Measurements from ENCODE around the gene TNFRSF19. TPM values are rescaled to one million over a fixed set of nuclear protein-coding genes. Genes with fewer than 3 reads are reported as not detected.

The TNFRSF19 gene
- total RNA-seq, 2 experiments from 2014 or later = not detected

GRCh38 chr13:23618341-23618740 lies 48.1 kb downstream of the TNFRSF19 start:
- DNase-seq (no peak), ATAC-seq (ENCODE audit: poor library complexity) (no peak)
- H3K36me3 ChIP-seq (ENCODE audit: insufficient read depth, low read length) = no peaks in the 10 kb centered on the region
- ChIA-PET CTCF (no interaction called here), POLR2A (no interaction called here)
- intact Hi-C loops (cut with DNase I, micrococcal nuclease) = no loop called here
- H3K4me1 Mint-ChIP-seq (ENCODE audit: low read depth) = no peaks in the 10 kb centered on the region
- peaks cover 12% of the 10 kb centered on the region for H3K27me3 Mint-ChIP-seq
- H3K9me3 ChIP-seq (ENCODE audit: control insufficient read depth in 1 of 2, insufficient read depth in 1 of 2, low read length in 2 of 2) = no peaks in the 10 kb centered on the region
- H3K4me1 ChIP-seq (ENCODE audit: insufficient read depth, low read length) = no peaks in the 10 kb centered on the region
- H3K27me3 ChIP-seq (ENCODE audit: control insufficient read depth in 1 of 2, insufficient read depth in 2 of 2, low read length in 2 of 2) = peaks cover 0 to 14% of the 10 kb centered on the region in 2 experiments
- TF ChIP-seq CTCF (IDR thresholded peaks at IDR 0.05) = no peak
- no peak overlapping the region for H3K4me3 ChIP-seq (ENCODE audit: low read length)
- H3K27ac Mint-ChIP-seq = no peak overlapping the region
- no peak overlapping the region for H3K4me3 Mint-ChIP-seq
- H3K36me3 Mint-ChIP-seq (ENCODE audit: low read depth) = no peaks in the 10 kb centered on the region
- H3K9me3 Mint-ChIP-seq = no peaks in the 10 kb centered on the region
- H3K27ac ChIP-seq (ENCODE audit: low read depth in 1 of 2, low read length in 2 of 2) = no peak overlapping the region

- Mint-ChIP-seq H3K4me3 (no peak overlapping the region), H3K4me1 (ENCODE audit: low read depth) (no peaks in the 10 kb centered on the region), H3K27ac (no peak overlapping the region), H3K9me3 (peaks cover 2% of the 10 kb centered on the region), H3K36me3 (ENCODE audit: low read depth) (no peaks in the 10 kb centered on the region), H3K27me3 (peaks cover 4% of the 10 kb centered on the region)
- ChIA-PET POLR2A (no interaction called here), CTCF (no interaction called here)
- no peaks in the 10 kb centered on the region for H3K9me3 ChIP-seq (ENCODE audit: control insufficient read depth in 1 of 2, insufficient read depth in 1 of 2, low read length in 2 of 2)
- peaks cover 0 to 14% of the 10 kb centered on the region in 2 experiments for H3K27me3 ChIP-seq (ENCODE audit: control insufficient read depth in 1 of 2, insufficient read depth in 2 of 2, low read length in 2 of 2)
- H3K36me3 ChIP-seq (ENCODE audit: insufficient read depth, low read length) = no peaks in the 10 kb centered on the region
- no peak for DNase-seq
- no peak overlapping the region for H3K4me3 ChIP-seq (ENCODE audit: low read length)
- intact Hi-C loops (cut with DNase I, micrococcal nuclease) = no loop called here
- no peak for ATAC-seq (ENCODE audit: poor library complexity)
- no peaks in the 10 kb centered on the region for H3K4me1 ChIP-seq (ENCODE audit: insufficient read depth, low read length)
- no peak overlapping the region for H3K27ac ChIP-seq (ENCODE audit: low read depth in 1 of 2, low read length in 2 of 2)
- TF ChIP-seq CTCF (IDR thresholded peaks at IDR 0.05) = no peak
These were observed 49.0 kb downstream of the TNFRSF19 start for GRCh38 chr13:23619068-23619855.

- DNase-seq (no peak), ATAC-seq (ENCODE audit: poor library complexity) (no peak)
- TF ChIP-seq CTCF (IDR thresholded peaks at IDR 0.05) = no peak
- H3K9me3 ChIP-seq (ENCODE audit: control insufficient read depth in 1 of 2, insufficient read depth in 1 of 2, low read length in 2 of 2) = no peaks in the 10 kb centered on the region
- Mint-ChIP-seq H3K4me3 (no peak overlapping the region), H3K36me3 (ENCODE audit: low read depth) (no peaks in the 10 kb centered on the region), H3K4me1 (ENCODE audit: low read depth) (no peaks in the 10 kb centered on the region), H3K9me3 (peaks cover 2% of the 10 kb centered on the region), H3K27me3 (peaks cover 3% of the 10 kb centered on the region), H3K27ac (no peak overlapping the region)
- POLR2A ChIA-PET = no interaction called here
- CTCF ChIA-PET = no interaction called here
- no peak overlapping the region for H3K4me3 ChIP-seq (ENCODE audit: low read length)
- intact Hi-C loops (cut with DNase I, micrococcal nuclease) = no loop called here
- peaks cover 0 to 14% of the 10 kb centered on the region in 2 experiments for H3K27me3 ChIP-seq (ENCODE audit: control insufficient read depth in 1 of 2, insufficient read depth in 2 of 2, low read length in 2 of 2)
- H3K27ac ChIP-seq (ENCODE audit: low read depth in 1 of 2, low read length in 2 of 2) = no peak overlapping the region
- no peaks in the 10 kb centered on the region for H3K4me1 ChIP-seq (ENCODE audit: insufficient read depth, low read length)
- no peaks in the 10 kb centered on the region for H3K36me3 ChIP-seq (ENCODE audit: insufficient read depth, low read length)
These were observed 50.0 kb downstream of the TNFRSF19 start for GRCh38 chr13:23620211-23620610.
